Gastroesophageal sphincter (tissue), 4 donors: Measurements from ENCODE around the gene PCYT1A. TPM values are rescaled to one million over a fixed set of nuclear protein-coding genes. Genes with fewer than 3 reads are reported as not detected.
"Not testable (repeated sequence)": the region's sequence is repeated elsewhere in the genome, so short reads cannot be mapped to it uniquely, and the experiment has no call there.

Experiments used
- ATAC-seq: fragments of 150-250 bp; one replicate; pipeline ENCODE4 v1.9.1; 2016; ENCODE audit warnings: mild to moderate bottlenecking, moderate library complexity
- H3K27ac ChIP-seq, 4 donors: fragments of 200-600 bp; sonication (generic) in 3 of 4; 1 replicate in 3 of 4; 2 replicates in 1 of 4; pipeline ENCODE4 v1.5.1; 2016 to 2019
- H3K27me3 ChIP-seq: fragments of 200-600 bp; sonication (generic); one replicate; pipeline ENCODE4 v1.5.1; 2019
- H3K36me3 ChIP-seq, 2 donors: fragments of 200-600 bp; sonication (generic); one replicate each; pipeline ENCODE4 v1.5.1; 2019; ENCODE audit warnings: control low read depth in 1 of 2
- H3K4me1 ChIP-seq, 3 donors: fragments of 200-600 bp; sonication (generic); 1 replicate in 2 of 3; 2 replicates in 1 of 3; pipeline ENCODE4 v1.5.1; 2016 to 2019; ENCODE audit warnings: control low read depth in 2 of 3
- H3K4me3 ChIP-seq, 2 donors: fragments of 200-600 bp; sonication (generic); one replicate each; pipeline ENCODE4 v1.5.1; 2019; ENCODE audit warnings: mild to moderate bottlenecking in 1 of 2, moderate library complexity in 1 of 2
- H3K9me3 ChIP-seq, 3 donors: fragments of 200-600 bp; sonication (generic); one replicate each; pipeline ENCODE4 v1.5.1; 2017 to 2019; ENCODE audit warnings: control low read depth in 2 of 3
- EP300 ChIP-seq: sonication (generic); formaldehyde crosslinking; IDR thresholded peaks from one replicate; pipeline ENCODE4 v1.6.1; 2017; ENCODE audit warnings: antibody characterized with exemption, mild to moderate bottlenecking
- POLR2A ChIP-seq, 2 donors: fragments of 450-650 bp; IDR thresholded peaks; one replicate each; pipeline ENCODE4 v1.6.1; 2017; ENCODE audit warnings: antibody characterized with exemption in 2 of 2, mild to moderate bottlenecking in 2 of 2, moderate library complexity in 1 of 2
- POLR2AphosphoS5 ChIP-seq: sonication (generic); formaldehyde crosslinking; IDR thresholded peaks from one replicate; pipeline ENCODE4 v1.6.1; 2017; ENCODE audit warnings: antibody characterized with exemption
- WGBS, 2 donors: methylation state at CpG; one replicate each; pipeline ENCODE4 v1.1.5; 2018; ENCODE audit warnings: low coverage in 1 of 2; 5-methylcytosine and 5-hydroxymethylcytosine counted together
- total RNA-seq, 4 donors: library from RNA; depleted of rRNA; stranded (reverse); fragments of >200 nt; gene quantifications; one replicate each; pipeline ENCODE4 v1.1.0, GENCODE V29; 2016
- TF ChIP-seq, protein P1 (sequence below), 4 experiments: fragments of 200-600 bp in 2 of 4; fragments of 450-650 bp in 2 of 4; sonication (generic) in 1 of 4; IDR thresholded peaks; one replicate each; pipeline ENCODE4 v1.5.1; 2017 to 2019; ENCODE audit warnings: antibody characterized with exemption in 4 of 4, mild to moderate bottlenecking in 2 of 4, moderate library complexity in 2 of 4

Gene PCYT1A
- total RNA-seq, 4 donors from 2014 or later: 60.3 to 92.6 (median 81.0) TPM

DNA sequence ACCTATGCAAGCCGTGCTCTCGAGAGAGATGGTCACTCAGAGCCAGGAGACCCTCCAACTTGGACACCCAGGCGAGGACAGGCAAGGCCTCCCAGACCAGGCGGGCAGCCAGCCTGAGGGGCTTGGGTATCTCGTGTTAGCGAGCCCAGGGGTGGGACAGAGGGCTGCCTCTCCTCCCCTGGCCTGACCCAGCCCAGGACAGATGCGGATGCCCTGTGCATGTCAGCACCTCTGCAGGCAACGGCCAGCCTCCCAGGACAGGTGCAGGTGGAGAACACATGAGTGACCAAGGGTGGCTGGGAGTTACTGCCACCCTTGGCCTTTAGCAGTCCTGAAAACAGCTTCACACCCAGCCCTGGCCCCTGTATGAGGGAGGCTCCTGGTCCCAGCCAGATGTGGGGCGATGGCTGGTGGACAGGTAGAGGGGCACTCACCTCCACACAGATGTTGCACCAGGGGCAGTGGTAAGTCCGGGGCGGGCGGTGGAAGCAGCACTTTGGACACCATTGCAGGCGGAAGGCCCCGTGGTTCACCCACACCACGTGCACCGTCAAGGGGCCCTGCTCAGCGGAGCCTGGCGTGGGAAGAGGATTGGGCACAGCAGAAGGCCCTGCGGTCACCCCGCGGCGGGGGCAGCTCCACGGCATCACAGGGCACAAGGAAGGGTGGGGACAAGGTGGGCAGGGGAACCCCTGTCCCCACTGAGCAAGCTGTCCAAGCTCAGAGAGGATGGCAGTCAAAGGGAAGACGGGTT, 78.4 kb downstream of the PCYT1A start:
- WGBS, 2 donors: 86 to 95% methylated on average over 3 to 7 of the region's 24 CpGs
- Histone ChIP-seq H3K27ac (no peak overlapping the region), H3K4me3 (no peak overlapping the region), H3K4me1 (peaks cover 0 to 11% (median 0%) of the 10 kb centered on the region in 3 donors), H3K36me3 (no peaks in the 10 kb centered on the region), H3K9me3 (no peaks in the 10 kb centered on the region), H3K27me3 (peaks cover 31% of the 10 kb centered on the region)
- TF ChIP-seq EP300: no peak
- no peak for ATAC-seq

DNA sequence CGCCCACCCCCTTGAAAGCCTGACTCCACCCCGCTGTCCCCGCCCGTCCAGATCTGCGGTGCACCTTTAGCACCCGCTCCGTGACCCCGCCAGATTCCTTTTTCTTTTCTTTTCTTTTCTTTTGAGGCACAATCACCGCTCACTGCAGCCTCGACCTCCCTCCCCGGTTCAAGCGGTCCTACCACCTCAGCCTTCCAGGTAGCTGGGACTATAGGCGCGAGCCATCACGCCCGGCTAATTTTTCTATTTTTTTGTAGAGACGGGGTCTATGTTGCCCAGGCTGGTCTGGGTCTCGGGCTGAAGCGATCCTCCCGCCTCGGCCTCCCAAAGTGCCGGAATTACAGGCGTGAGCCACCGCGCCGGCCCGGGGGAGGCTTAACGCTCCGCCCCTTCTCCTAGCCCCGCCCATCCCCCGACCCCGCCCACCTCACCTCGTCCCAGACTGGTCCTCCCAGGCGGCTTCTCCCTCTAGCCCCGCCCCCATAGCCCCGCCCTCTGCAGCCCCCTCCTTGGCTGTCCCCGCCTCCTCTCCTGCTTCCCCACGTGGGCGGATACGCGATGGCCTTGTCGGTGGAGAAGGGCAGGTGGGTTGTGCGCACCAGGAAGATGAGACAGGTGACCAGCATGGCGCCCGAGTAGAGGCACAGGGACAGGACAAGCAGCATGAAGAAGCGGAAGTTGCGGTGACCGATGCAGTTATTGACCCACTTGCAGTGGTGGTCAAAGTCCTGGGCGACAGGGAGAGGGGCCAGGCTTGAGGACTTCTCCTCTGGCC, 79.5 kb downstream of the PCYT1A start:
- Histone ChIP-seq H3K36me3 (no peaks in the 10 kb centered on the region), H3K27me3 (peaks cover 38% of the 10 kb centered on the region), H3K4me1 (peaks cover 0 to 11% (median 0%) of the 10 kb centered on the region in 3 donors), H3K27ac (no peak overlapping the region), H3K4me3 (peak overlapping the region; percentile 33 to 42), H3K9me3 (no peaks in the 10 kb centered on the region)
- WGBS, 2 donors: 6 to 84% methylated on average over 5 to 14 of the region's 49 CpGs
- TF ChIP-seq EP300 (no peak), POLR2A (IDR thresholded peaks at IDR 0.05) (no peak), POLR2AphosphoS5 (no peak)
- TF ChIP-seq, protein P1, sequence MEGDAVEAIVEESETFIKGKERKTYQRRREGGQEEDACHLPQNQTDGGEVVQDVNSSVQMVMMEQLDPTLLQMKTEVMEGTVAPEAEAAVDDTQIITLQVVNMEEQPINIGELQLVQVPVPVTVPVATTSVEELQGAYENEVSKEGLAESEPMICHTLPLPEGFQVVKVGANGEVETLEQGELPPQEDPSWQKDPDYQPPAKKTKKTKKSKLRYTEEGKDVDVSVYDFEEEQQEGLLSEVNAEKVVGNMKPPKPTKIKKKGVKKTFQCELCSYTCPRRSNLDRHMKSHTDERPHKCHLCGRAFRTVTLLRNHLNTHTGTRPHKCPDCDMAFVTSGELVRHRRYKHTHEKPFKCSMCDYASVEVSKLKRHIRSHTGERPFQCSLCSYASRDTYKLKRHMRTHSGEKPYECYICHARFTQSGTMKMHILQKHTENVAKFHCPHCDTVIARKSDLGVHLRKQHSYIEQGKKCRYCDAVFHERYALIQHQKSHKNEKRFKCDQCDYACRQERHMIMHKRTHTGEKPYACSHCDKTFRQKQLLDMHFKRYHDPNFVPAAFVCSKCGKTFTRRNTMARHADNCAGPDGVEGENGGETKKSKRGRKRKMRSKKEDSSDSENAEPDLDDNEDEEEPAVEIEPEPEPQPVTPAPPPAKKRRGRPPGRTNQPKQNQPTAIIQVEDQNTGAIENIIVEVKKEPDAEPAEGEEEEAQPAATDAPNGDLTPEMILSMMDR (IDR thresholded peaks at IDR 0.05): no peak
- ATAC-seq: peak; percentile 44

DNA sequence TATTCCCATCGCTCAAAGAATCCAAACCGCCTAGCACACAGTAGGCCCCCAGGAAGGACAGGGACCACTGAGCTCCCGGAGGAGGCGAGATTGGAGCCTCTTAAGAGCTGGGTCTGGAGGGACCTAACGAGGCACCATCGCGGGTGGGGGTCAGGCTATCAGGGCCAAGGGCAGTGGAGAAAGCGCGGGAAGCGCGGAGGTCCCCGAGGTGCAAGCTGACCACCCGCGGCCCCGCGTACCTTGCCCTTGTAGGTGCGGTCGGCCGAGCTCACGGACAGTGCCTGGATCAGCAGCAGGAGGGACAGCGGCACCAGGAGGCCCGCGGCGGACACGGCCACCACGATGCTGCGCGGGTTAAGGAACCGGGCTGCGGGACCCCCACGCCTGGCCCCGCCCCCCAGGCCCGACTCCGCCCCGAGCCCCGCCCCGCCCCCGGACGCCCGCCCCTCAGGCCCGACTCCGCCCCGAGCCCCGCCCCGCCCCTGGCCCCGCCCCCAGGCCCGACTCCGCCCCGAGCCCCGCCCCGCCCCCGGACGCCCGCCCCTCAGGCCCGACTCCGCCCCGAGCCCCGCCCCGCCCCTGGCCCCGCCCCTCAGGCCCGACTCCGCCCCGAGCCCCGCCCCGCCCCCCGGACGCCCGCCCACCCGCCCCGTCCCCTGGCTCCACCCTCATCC, 80.2 kb downstream of the PCYT1A start:
- no peak for TF ChIP-seq POLR2AphosphoS5
- TF ChIP-seq, protein P1 (IDR thresholded peaks at IDR 0.05): no peak
- no peak for TF ChIP-seq EP300
- no peak for TF ChIP-seq POLR2A (IDR thresholded peaks at IDR 0.05)
- peaks cover 45% of the 10 kb centered on the region for H3K27me3 ChIP-seq
- 28% methylated on average over 6 of the region's 70 CpGs; no CpG with 5 or more reads in 1 of the 2 donors for WGBS, 2 donors
- no peaks in the 10 kb centered on the region for H3K9me3 ChIP-seq
- no peak for ATAC-seq
- H3K36me3 ChIP-seq: no peaks in the 10 kb centered on the region
- no peak overlapping the region for H3K27ac ChIP-seq
- H3K4me1 ChIP-seq: peaks cover 0 to 11% (median 0%) of the 10 kb centered on the region in 3 donors
- peak overlapping the region in 1 of 2 donors; percentile 42 for H3K4me3 ChIP-seq

DNA sequence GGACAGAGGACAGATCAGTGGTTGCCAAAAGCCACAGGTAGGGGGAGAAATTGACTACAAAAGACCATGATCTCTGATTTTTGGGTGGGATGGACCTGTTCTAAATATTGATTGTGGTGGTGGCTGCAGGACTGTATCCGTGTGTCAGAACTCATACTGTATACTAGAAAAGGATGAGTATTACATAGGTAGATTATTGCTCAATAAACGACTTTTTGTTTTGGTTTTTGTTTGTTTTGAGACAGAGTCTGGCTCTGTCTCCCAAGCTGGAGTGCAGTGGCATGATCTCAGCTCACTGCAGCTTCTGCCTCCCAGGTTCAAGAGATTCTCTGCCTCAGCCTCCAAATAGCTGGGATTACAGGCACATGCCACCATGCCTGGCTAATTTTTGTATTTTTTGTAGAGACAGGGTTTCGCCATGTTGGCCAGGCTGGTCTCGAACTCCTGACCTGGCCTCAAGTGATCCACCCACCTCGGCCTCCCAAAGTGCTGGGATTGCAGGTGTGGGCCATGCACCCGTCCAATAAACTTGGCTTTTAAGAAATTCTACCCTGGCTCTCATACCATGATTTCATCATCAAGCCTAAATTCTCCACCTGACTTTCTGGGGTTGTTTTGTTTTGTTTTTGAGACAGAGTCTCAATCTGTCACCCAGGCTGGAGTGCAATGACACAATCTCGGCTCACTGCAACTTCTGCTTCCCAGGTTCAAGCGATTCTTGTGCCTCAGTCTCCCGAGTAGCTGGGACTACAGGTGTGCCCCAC, 81.9 kb downstream of the PCYT1A start:
- 71 to 81% methylated on average over 5 to 9 of the region's 9 CpGs for WGBS, 2 donors
- Histone ChIP-seq H3K4me1 (peaks cover 0 to 11% (median 0%) of the 10 kb centered on the region in 3 donors), H3K27me3 (peaks cover 46% of the 10 kb centered on the region)
- ATAC-seq, H3K9me3 ChIP-seq, H3K4me3 ChIP-seq, H3K27ac ChIP-seq, H3K36me3 ChIP-seq: not testable (repeated sequence)

DNA sequence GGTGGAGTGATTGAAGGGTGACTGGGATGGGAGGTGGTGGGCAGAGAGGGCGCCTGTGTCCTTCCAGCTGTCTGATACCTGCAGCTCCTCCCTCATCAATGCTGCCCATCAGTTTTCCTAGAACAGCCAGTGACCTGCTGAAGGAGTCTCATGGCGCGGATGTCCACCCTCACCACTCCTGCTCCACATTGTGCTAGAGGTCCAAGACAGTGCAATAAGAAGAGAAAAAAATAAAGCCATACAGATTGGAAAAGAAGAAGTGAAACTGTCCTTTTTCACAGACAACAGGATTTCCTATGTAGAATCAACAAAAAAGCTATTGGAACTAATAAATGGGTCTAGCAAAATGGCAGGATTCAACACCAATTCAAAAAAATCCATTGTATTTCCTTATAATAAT, 83.7 kb downstream of the PCYT1A start:
- Histone ChIP-seq H3K4me1 (peaks cover 0 to 11% (median 0%) of the 10 kb centered on the region in 3 donors), H3K27me3 (peaks cover 46% of the 10 kb centered on the region), H3K4me3 (no peak overlapping the region), H3K9me3 (no peaks in the 10 kb centered on the region), H3K27ac (no peak overlapping the region), H3K36me3 (no peaks in the 10 kb centered on the region)
- TF ChIP-seq EP300: no peak
- TF ChIP-seq, protein P1 (IDR thresholded peaks at IDR 0.05): no peak
- TF ChIP-seq POLR2A (IDR thresholded peaks at IDR 0.05): no peak
- TF ChIP-seq POLR2AphosphoS5: no peak
- no peak for ATAC-seq
- 89 to 93% methylated on average over 3 of the region's 3 CpGs for WGBS, 2 donors
